Measurements from ENCODE around the gene ZNF780A.

- TF ChIP-seq EP300 (IDR thresholded peaks at IDR 0.05) (no peak), CTCF (IDR thresholded peaks at IDR 0.05) (no peak)
These were observed 11.1 kb upstream of the ZNF780A start for GRCh38 chr19:40101813-40102212.
